IPS-NIHi7 (cell line): ENCODE data around the gene ZBTB26.
"Not testable (repeated sequence)": the region's sequence is repeated elsewhere in the genome, so short reads cannot be mapped to it uniquely, and the experiment has no call there.

ENCODE experiments used
- DNase-seq: peaks from one replicate; pipeline ENCODE4 v3.0.0; 2012; ENCODE audit warnings: mixed read lengths; ENCODE audit errors: extremely low spot score

ZBTB26 gene

DNA sequence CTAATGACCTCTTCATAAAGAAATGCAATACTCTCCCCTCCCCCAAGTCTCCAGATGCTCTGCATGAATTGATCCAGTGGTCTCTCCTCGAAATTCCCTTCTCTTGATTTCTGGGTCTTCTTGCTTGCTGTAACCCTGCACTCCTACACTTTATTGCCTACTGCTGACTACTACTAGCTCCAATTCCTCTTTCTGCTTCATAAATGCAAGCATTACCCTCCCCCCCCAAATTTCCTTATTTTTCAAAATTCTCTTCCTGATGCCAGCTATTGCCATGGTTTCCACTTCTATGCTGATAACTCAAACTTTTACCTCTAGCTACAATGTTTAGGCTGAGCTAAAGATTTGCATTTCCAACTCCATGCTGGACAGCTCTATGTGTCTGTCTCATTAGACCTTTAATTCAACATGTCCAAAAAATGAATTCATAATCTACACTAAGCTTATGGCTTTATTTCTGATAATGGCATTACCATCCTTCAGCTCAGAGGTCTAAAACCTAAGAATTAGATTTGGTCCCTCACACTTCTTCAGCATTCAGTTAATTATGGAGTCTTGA is 1.4 kb downstream of the ZBTB26 start:
- DNase-seq, result no peak

DNA sequence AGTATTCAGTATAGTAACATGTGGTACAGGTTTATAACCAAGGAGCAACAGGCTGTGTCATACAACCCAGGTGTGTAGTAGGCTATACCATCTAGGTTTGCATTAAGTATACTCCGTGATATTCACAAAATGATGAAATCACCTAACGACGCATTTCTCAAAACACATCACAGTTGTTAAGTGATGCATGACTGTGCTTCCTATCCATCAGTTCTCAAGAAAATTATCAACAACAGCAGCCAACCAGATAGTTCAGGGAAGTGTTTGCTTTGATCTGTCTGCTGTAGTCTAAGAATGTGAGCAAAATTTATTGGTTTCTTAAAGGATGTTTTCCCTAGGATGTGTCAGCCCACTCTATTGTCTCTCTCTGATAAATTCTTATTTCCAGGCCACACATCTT is 7.4 kb downstream of the ZBTB26 start:
- no peak for DNase-seq

DNA sequence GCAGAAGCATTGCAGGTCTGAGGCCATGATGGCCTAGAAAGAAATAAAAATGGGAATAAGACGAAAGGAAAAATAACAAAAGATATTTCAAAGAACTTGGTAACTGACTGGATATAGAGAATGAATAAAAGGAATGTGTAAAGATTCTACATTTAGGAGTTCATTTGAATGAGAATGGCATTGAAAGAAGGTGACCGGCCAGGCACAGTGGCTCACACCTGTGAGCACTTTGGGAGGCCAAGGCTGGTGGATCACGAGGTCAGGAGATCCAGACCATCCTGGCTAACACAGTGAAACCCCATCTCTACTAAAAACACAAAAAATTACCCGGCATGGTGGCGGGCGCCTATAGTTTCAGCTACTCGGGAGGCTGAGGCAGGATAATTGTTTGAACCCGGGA is 8.6 kb downstream of the ZBTB26 start:
- DNase-seq, result no peak

DNA sequence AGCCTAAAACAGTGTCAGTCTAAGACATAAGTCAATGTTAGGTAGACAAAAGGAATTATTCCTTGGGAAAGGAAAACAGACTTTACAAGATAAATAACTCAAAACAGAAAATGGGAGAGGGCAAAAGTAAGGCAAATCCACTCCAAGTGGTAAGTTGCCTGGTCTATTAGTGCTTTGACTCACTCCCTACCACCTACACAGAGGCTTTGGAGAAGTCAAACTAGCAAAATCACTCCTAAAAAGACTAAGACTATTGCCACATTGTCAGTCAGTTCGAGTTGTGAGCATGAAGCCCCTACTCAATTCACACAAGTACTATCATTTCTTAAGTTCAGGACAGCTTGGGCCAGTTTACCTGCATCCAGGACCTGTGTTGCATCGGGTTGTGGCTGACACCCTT is 13.0 kb downstream of the ZBTB26 start:
- no peak for DNase-seq

DNA sequence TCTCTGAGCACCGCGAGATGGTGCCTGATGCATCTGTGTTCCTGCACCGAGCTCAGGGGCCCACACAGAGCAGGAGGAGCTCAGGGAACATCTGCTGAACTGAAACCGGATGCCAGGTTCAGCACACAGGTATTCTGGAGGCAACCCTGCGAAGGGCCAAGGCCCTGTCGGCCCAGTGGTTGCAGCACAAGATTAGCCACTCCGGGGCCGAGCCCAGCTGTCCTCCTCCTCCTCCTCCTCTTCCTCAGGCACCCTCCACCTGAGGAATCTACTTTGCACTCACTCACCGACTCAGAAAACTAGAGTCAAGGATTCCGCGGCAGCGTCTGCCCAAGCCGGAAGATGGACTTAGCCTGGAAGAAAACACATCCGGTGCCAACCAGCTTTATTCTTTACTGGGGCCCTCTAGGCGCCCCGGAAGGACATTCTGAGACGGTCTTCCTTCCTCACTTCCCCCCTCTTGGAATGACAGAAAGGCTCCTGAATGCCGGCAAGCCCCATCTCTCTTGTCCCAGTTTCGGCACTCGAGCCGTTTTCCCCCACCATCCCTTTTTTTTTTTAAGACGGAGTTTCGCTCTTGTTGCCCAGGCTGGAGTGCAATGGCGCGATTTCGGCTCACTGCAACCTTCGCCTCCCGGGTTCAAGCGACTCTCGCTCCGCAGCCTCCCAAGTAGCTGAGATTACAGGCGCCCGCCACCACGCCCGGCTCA is 18.2 kb downstream of the ZBTB26 start, which contains the start of gene ZBTB6:
ZBTB6 (minus strand) TSS at position 360 of the 710 bp plus-strand sequence. CDS start 1,251 bp downstream, outside the sequence.
- peak; percentile 79 for DNase-seq

DNA sequence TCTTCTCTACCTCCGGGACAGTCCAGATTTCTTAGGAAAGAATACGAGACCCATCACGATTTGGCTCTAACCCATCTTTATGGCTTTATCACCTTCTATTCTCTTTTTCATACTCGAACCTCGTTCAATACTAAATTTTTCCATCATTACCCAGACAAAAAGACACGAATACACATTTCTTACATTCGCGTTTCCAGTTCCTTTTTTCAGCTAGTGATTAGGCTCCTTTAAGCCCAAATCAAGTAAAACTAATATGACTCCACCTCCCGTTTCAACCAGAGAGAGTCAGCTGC is 18.7 kb downstream of the ZBTB26 start:
- no peak for DNase-seq

DNA sequence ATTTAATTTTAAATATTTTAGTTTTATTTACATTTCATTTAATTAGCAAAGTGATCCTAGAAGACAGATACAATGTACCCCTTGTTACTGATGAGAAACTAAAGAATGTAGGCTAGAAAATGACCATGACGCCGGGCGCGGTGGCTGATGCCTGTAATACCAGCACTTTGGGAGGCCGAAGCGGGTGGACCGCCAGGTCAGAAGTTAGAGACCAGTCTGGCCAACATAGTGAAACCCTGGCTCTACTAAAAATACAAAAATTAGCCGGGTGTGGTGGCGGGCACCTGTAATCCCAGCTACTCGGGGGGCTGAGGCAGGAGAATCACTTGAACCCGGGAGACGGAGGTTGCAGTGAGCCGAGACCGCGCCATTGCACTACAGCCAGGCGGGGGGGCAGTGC is 25.2 kb downstream of the ZBTB26 start:
- not testable (repeated sequence) for DNase-seq

DNA sequence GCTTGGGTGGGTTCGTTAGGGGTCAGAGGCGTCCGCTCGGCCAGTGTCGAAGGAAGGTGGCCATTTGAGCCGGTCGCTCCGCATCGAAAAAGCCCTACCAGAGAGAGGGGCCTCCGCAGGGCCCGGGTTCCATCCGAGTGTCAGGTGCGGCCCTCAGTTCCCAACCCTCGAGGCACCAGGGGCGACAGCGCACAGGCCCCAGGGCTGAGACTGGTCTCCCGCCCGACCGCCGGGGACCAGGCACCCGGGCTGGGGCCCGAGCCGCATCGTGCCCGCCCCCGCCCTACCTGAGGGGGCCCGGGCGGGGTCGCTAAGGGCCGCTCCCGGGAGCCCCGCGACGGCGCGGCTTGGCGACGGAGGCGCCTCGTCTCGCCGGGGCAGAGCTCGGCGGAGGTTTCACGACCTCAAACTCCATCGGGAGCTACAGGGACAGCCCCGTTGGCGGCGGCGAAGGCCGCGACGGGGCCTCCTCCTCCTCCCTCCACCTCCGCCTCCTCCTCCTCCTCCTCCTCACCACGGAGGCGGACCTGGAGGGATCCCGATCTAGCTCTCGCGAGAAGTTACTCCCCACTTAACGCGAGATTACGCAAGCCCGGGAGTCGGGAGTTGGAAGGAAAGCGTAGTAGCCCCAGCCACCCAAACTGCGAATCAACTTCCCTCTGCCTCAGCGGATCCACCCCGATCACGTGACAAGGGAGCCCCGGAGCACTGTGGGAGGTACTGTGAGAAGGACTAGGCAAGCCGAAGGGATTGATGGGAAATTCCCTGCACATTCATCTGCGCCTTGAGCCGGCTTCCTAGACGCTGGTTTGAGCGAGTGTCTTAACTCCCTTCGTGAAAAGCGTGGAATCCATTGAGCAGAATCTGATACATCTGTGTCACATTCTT is 26.2 kb downstream of the ZBTB26 start, which contains the start of gene RC3H2:
RC3H2 (minus strand) TSS at position 537 of the 888 bp plus-strand sequence. CDS start 7,850 bp downstream, outside the sequence.
- peak; percentile 94 for DNase-seq

DNA sequence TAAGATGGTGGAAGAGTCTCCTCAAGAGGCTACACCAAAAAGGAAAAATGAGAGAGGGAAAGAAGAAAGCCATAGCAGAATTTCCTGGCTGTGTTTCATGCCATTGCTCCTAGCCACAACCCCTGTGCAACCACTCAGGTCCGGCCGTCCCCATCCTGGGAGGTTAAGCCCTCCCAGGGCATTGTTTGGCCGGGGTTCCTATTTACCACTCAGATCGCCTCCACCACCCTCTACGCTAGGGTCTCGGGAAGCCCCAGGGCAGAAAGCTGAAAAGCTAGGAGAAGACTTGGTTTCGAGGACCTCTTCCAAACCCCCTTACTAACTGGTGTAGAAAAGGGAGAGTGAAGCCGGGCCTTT is 26.9 kb downstream of the ZBTB26 start:
- peak; percentile 55 for DNase-seq

DNA sequence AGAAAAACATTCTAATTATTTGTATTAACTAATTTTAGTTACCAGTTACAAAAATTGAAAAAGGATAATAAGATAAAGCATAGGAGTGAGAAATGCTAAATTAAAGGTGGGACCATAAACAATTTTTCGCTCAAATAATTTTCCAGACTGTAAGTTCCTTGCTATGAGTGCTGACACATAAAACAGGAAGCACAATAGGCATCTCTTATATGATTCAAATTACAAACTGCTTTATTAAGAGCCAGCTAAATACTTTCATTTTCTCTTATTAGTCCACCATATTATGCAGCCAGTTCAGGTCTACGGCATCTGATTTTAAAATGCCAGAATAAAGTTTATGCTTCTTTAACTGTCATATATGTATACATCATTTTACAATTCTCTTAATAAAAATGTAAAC is 30.5 kb downstream of the ZBTB26 start:
- DNase-seq, result no peak

DNA sequence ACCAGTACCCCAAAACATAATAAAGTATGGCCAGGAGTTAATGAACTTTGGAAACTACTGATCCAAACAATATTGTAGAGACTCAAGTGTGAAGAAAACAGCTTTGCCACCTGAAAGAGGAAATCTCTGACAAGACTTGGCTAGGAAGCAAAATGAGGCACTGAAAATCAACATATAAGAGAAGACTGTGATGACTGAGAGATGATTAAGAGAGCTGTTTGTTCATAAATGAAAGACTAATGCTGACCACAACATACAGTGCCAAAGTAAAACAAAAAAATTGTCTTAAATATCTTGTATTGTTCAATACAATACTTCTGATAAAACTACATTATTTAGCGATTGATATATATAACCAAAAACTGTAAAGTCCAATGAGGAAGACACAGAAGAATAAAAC is 33.3 kb downstream of the ZBTB26 start:
- DNase-seq, result no peak

DNA sequence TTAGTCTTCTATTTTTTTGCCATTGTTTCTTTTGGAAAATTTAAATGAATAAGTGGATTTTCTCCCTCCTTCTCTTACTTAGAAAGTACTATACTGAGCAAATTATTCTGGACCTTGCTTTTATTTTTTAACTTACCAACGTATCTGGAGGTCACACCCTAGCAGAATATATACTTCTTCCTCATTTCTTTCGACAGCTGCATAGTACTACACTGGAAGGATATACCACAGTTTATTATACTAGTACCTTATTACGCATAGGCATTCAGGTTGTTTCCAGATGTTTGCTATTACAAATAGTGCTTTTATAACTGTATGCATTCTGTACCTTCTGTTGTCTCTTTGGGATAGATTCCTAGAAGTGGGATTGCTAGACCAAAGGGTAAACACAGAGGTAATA is 42.8 kb downstream of the ZBTB26 start:
- DNase-seq, result no peak

DNA sequence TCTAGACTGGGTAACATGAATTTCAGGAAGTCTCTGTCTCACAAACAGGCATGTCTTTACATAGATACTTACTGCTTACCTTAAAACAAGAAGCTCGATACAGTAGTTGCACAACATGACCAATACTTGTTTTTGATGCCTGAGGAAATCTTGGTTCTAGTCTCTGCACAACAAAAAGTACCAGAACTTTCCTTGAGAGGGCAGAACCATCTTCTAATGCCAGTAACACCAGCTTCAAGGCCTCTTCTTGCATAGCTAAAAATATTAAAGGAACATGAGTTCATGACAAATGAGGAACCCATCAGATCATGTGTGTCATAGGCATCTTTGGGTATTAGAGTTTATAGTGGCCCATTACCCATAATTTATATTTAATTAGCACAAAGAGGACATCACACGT is 48.2 kb downstream of the ZBTB26 start:
- no peak for DNase-seq

DNA sequence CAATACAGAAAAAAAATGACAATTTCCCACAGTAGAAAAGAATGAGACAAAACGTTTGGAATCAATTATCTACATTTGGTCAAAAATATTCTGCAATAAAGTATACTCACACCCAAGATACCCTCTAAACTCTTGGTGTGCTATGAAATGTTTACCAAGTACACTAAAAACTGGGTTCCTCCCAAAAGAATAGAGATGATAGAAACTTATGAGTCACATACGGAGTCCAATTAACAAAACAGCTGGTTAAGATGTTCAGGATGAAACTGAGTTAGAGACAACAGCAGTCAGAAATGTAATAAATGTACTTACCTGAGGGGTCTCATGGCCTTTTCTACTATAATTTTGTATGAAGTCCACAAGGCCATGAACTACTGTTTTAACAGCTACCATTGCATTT is 51.9 kb downstream of the ZBTB26 start:
- no peak for DNase-seq

DNA sequence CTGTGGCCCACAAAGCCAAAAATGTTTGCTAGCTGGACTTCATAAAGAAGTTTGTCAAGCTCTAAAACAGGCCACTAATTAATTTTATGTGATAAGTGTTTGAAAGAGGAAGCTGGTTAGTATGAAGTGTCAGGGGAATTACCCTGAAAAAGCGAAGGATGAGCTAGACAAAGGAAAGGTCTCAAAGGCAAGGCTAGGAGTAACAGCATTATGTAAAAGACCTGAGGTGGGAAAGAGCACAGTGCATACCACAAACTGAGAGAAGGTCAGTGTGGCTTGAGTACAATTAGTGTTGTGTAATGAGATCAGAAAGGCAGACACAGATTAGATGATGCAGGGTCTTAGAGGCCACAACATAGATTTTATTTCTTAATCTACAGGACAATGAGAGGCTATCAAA is 55.8 kb downstream of the ZBTB26 start:
- no peak for DNase-seq

DNA sequence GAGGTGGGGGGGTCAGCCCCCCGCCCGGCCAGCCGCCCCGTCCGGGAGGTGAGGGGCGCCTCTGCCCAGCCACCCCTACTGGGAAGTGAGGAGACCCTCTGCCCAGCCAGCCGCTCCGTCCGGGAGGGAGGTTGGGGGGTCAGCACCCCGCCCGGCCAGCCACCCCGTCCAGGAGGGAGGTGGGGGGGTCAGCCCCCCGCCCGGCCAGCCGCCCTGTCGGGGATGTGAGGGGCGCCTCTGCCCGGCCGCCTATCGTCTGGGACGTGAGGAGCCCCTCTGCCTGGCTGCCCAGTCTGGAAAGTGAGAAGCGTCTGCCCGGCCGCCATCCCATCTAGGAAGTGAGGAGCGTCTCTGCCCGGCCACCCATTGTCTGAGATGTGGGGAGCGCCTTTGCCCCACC is 64.0 kb downstream of the ZBTB26 start:
- not testable (repeated sequence) for DNase-seq

DNA sequence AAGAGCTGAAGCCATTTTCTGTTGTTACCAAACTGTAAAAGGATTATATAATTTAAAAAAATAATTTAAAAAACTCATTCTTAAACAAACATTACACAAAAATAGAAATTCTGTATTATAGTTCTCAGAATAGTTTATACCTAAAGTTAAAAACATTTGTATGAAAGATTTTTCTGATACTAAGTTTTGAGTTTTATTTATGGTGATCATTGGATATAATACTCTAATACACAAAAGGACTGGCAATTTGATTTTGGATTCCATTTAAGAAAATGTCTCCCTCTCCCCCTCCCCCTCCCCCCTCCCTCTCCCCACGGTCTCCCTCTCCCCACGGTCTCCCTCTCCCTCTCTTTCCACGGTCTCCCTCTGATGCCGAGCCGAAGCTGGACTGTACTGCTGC is 65.2 kb downstream of the ZBTB26 start:
- DNase-seq, result no peak
